Keratinocyte (primary cell): ENCODE results near the gene AGBL2. TPM values are rescaled to one million over a fixed set of nuclear protein-coding genes. Genes with fewer than 3 reads are reported as not detected.

Source experiments
- DNase-seq: peaks from one replicate; pipeline ENCODE4 v3.0.0-alpha.2; 2011; ENCODE audit warnings: low read depth, missing footprints, low spot score
- FAIRE-seq: peaks from 2 replicates; lab custom pipeline; 2011; peaks lifted over from hg19 to GRCh38; lab: Jason Lieb, UNC
- H2AFZ ChIP-seq: 2 replicates; pipeline ENCODE4 v1.6.0; 2012; ENCODE audit warnings: low read length, control low read depth, inconsistent platforms; ENCODE audit not compliant: control insufficient read depth
- H3K27ac ChIP-seq: 2 replicates; pipeline ENCODE4 v1.5.1; 2011; ENCODE audit warnings: low read length; ENCODE audit not compliant: control insufficient read depth, insufficient read depth
- H3K27me3 ChIP-seq: 3 replicates; pipeline ENCODE4 v1.6.0; 2011; ENCODE audit warnings: low read length; ENCODE audit not compliant: control insufficient read depth, insufficient read depth; ENCODE audit errors: extremely low read depth
- H3K36me3 ChIP-seq, 2 experiments: 2 replicates in 1 of 2; 3 replicates in 1 of 2; pipeline ENCODE4 v1.5.1; 2011; ENCODE audit warnings: low read length in 2 of 2, mild to moderate bottlenecking in 1 of 2; ENCODE audit not compliant: control insufficient read depth in 2 of 2, insufficient read depth in 2 of 2; ENCODE audit errors: extremely low read depth in 1 of 2
- H3K4me1 ChIP-seq: 3 replicates; pipeline ENCODE4 v1.5.1; 2011; ENCODE audit warnings: low read length; ENCODE audit not compliant: control insufficient read depth, insufficient read depth; ENCODE audit errors: extremely low read depth
- H3K4me2 ChIP-seq: 3 replicates; pipeline ENCODE4 v1.6.0; 2011; ENCODE audit warnings: low read depth, low read length; ENCODE audit not compliant: control insufficient read depth, insufficient read depth; ENCODE audit errors: extremely low read depth
- H3K4me3 ChIP-seq, 3 experiments: fragments of 200-600 bp in 1 of 3; sonication (generic) in 1 of 3; 2 replicates in 2 of 3; 3 replicates in 1 of 3; pipeline ENCODE4 v1.5.1; 2011 to 2016; ENCODE audit warnings: low read length in 3 of 3, mild to moderate bottlenecking in 3 of 3, control low read depth in 2 of 3, inconsistent platforms in 1 of 3, low read depth in 1 of 3, mixed read lengths in 1 of 3, mixed run types in 1 of 3, moderate library complexity in 1 of 3; ENCODE audit not compliant: control insufficient read depth in 2 of 3, insufficient read depth in 2 of 3; ENCODE audit errors: extremely low read depth in 1 of 3
- H3K79me2 ChIP-seq: 2 replicates; pipeline ENCODE4 v1.6.0; 2012; ENCODE audit warnings: low read length; ENCODE audit not compliant: control insufficient read depth, insufficient read depth
- H3K9ac ChIP-seq: 3 replicates; pipeline ENCODE4 v1.6.0; 2011; ENCODE audit warnings: low read length; ENCODE audit not compliant: control insufficient read depth, insufficient read depth; ENCODE audit errors: extremely low read depth
- H3K9me1 ChIP-seq: 3 replicates; pipeline ENCODE4 v1.6.0; 2011; ENCODE audit warnings: low read length; ENCODE audit not compliant: control insufficient read depth, insufficient read depth; ENCODE audit errors: extremely low read depth
- H3K9me3 ChIP-seq: 2 replicates; pipeline ENCODE4 v1.5.1; 2012; ENCODE audit warnings: low read depth, low read length; ENCODE audit not compliant: control insufficient read depth
- H4K20me1 ChIP-seq: 3 replicates; pipeline ENCODE4 v1.6.0; 2011; ENCODE audit warnings: low read length; ENCODE audit not compliant: control insufficient read depth, insufficient read depth; ENCODE audit errors: extremely low read depth
- CTCF ChIP-seq, 3 experiments: IDR thresholded peaks in 1 of 3; conservative IDR thresholded peaks in 1 of 3; optimal IDR thresholded peaks in 1 of 3; 2 replicates in 2 of 3; 3 replicates in 1 of 3; pipeline versions ENCODE3 to v1.5.1; 2011; ENCODE audit warnings: low read length in 3 of 3, mild to moderate bottlenecking in 3 of 3, moderate library complexity in 2 of 3, control low read depth in 1 of 3, inconsistent platforms in 1 of 3; ENCODE audit not compliant: insufficient read depth in 2 of 3; ENCODE audit errors: extremely low read depth in 1 of 3
- EZH2 ChIP-seq: IDR thresholded peaks from one replicate; pipeline ENCODE4 v1.6.1; 2012; ENCODE audit warnings: inconsistent platforms, mild to moderate bottlenecking, low read length, moderate library complexity
- dilution Hi-C: fragments of 300-500 bp; cut with MboI; formaldehyde crosslinking; loops from one replicate; pipeline ENCODE4 v1.7.0; 2020; ENCODE audit warnings: low sequenced_read_pairs; ENCODE audit not compliant: extremely low pct_ligation_motif_present
- polyA plus RNA-seq, 5 experiments: library from polyadenylated mRNA; depleted of rRNA in 3 of 5; stranded (reverse) in 3 of 5; stranded (forward) in 1 of 5; unstranded in 1 of 5; fragments of >200 nt; gene quantifications; 1 replicate in 1 of 5; 2 replicates in 3 of 5; 3 replicates in 1 of 5; pipeline versions ENCODE4 v1.2.1 to v1.2.3, GENCODE V29; 2011 to 2012; ENCODE audit warnings: missing spikeins in 2 of 5, low read depth in 1 of 5, low replicate concordance in 1 of 5

Gene AGBL2
- polyA plus RNA-seq, 1 donor (not counting 4 experiments of a cell fraction or from before 2014, with no cell fraction given), result 1.3 TPM

- H3K4me3 ChIP-seq, result no peak overlapping the region
- H3K79me2 ChIP-seq, result no peaks in the 10 kb centered on the region
- H3K27ac ChIP-seq, result no peak overlapping the region
- H3K9me1 ChIP-seq, result no peaks in the 10 kb centered on the region
- TF ChIP-seq CTCF (optimal IDR thresholded peaks at IDR 0.05 in 1 of 3, IDR thresholded peaks at IDR 0.05 in 1 of 3, conservative IDR thresholded peaks at IDR 0.05 in 1 of 3; ENCODE audit: extremely low read depth in 1 of 3, insufficient read depth in 2 of 3, low read length in 3 of 3) (no peak), EZH2 (no peak)
- H3K9me3 ChIP-seq, result no peaks in the 10 kb centered on the region
- H4K20me1 ChIP-seq, result no peaks in the 10 kb centered on the region
- FAIRE-seq (no peak), DNase-seq (no peak)
- peaks cover 24 to 35% of the 10 kb centered on the region in 2 experiments for H3K36me3 ChIP-seq
- no peak overlapping the region for H2AFZ ChIP-seq
- H3K27me3 ChIP-seq, result no peaks in the 10 kb centered on the region
- H3K4me2 ChIP-seq, result no peak overlapping the region
- H3K4me1 ChIP-seq, result no peaks in the 10 kb centered on the region
- H3K9ac ChIP-seq, result no peak overlapping the region
- dilution Hi-C loops, result no loop called here
Observed at GRCh38 chr11:47725442-47726117, 10.4 kb upstream of the AGBL2 start.

GRCh38 chr11:47724041-47724729 lies 9.0 kb upstream of the AGBL2 start:
- no peak for DNase-seq
- H3K9me3 ChIP-seq, result no peaks in the 10 kb centered on the region
- no peaks in the 10 kb centered on the region for H3K27me3 ChIP-seq
- H3K27ac ChIP-seq, result no peak overlapping the region
- no peaks in the 10 kb centered on the region for H4K20me1 ChIP-seq
- FAIRE-seq, result no peak
- H3K79me2 ChIP-seq, result no peaks in the 10 kb centered on the region
- no peaks in the 10 kb centered on the region for H3K4me1 ChIP-seq
- H3K9me1 ChIP-seq, result no peaks in the 10 kb centered on the region
- H3K36me3 ChIP-seq, result peaks cover 20 to 30% of the 10 kb centered on the region in 2 experiments
- H3K4me2 ChIP-seq, result no peak overlapping the region
- no peak overlapping the region for H3K4me3 ChIP-seq
- TF ChIP-seq EZH2, result no peak
- TF ChIP-seq CTCF (optimal IDR thresholded peaks at IDR 0.05 in 1 of 3, IDR thresholded peaks at IDR 0.05 in 1 of 3, conservative IDR thresholded peaks at IDR 0.05 in 1 of 3; ENCODE audit: extremely low read depth in 1 of 3, insufficient read depth in 2 of 3, low read length in 3 of 3), result no peak
- H3K9ac ChIP-seq, result no peak overlapping the region
- H2AFZ ChIP-seq, result no peak overlapping the region
- dilution Hi-C loops, result no loop called here
